GM23338 (cell line): ENCODE results near the gene RELCH. TPM values are rescaled to one million over a fixed set of nuclear protein-coding genes. Genes with fewer than 3 reads are reported as not detected.

ENCODE experiments used
- ATAC-seq: fragments of 200-7000 bp; cut with Tn5 transposase; 3 replicates; pipeline ENCODE4 v1.9.1; 2020
- DNase-seq: peaks from one replicate; pipeline ENCODE4 v3.0.0-alpha.2; 2015; ENCODE audit warnings: low spot score
- H2AFZ ChIP-seq: fragments of 200-600 bp; sonication (generic); 2 replicates; pipeline ENCODE4 v1.8.0; 2016; ENCODE audit warnings: antibody characterized with exemption, mild to moderate bottlenecking, moderate library complexity
- H3F3A ChIP-seq: fragments of 200-600 bp; sonication (generic); replicated peaks from 2 replicates; pipeline ENCODE4 v1.8.0; 2017; ENCODE audit warnings: antibody characterized with exemption, mixed run types, low read depth
- H3K27ac ChIP-seq: fragments of 200-600 bp; sonication (generic); 2 replicates; pipeline ENCODE4 v1.6.1; 2016; ENCODE audit warnings: low read depth
- H3K27me3 ChIP-seq: fragments of 200-600 bp; sonication (generic); 2 replicates; pipeline ENCODE4 v1.8.0; 2016; ENCODE audit warnings: mild to moderate bottlenecking, mixed run types, moderate library complexity; ENCODE audit not compliant: insufficient read depth
- H3K36me3 ChIP-seq: fragments of 200-600 bp; sonication (generic); 2 replicates; pipeline ENCODE4 v1.8.0; 2016; ENCODE audit warnings: mild to moderate bottlenecking; ENCODE audit not compliant: insufficient read depth
- H3K4me1 ChIP-seq: fragments of 200-600 bp; sonication (generic); 2 replicates; pipeline ENCODE4 v1.8.0; 2016; ENCODE audit warnings: mild to moderate bottlenecking, moderate library complexity; ENCODE audit not compliant: insufficient read depth
- H3K4me2 ChIP-seq: fragments of 200-600 bp; sonication (generic); 2 replicates; pipeline ENCODE4 v1.7.1; 2017; ENCODE audit warnings: mixed run types
- H3K4me3 ChIP-seq: fragments of 200-600 bp; sonication (generic); 2 replicates; pipeline ENCODE4 v1.6.1; 2016; ENCODE audit warnings: mixed run types
- H3K79me2 ChIP-seq: fragments of 200-600 bp; sonication (generic); replicated peaks from 2 replicates; pipeline ENCODE4 v1.8.0; 2017; ENCODE audit warnings: mild to moderate bottlenecking; ENCODE audit not compliant: insufficient read depth
- H3K9me2 ChIP-seq: fragments of 200-600 bp; sonication (generic); 2 replicates; pipeline ENCODE4 v1.8.0; 2017; ENCODE audit not compliant: insufficient read depth
- H4K20me1 ChIP-seq: fragments of 200-600 bp; sonication (generic); replicated peaks from 2 replicates; pipeline ENCODE4 v1.8.0; 2017; ENCODE audit warnings: mild to moderate bottlenecking; ENCODE audit not compliant: insufficient read depth
- H3K27ac Mint-ChIP-seq: 2 replicates; pipeline ENCODE4 v1.8.0; 2020; ENCODE audit warnings: inconsistent platforms, mild to moderate bottlenecking, moderate library complexity, mixed read lengths
- H3K27me3 Mint-ChIP-seq: 3 replicates; pipeline ENCODE4 v1.8.0; 2022; ENCODE audit warnings: low read depth, mild to moderate bottlenecking, moderate library complexity, mixed read lengths, inconsistent platforms; ENCODE audit not compliant: insufficient read depth, poor library complexity
- H3K36me3 Mint-ChIP-seq: 3 replicates; pipeline ENCODE4 v1.8.0; 2021; ENCODE audit warnings: low read depth, mild to moderate bottlenecking, inconsistent platforms, moderate library complexity, mixed read lengths
- H3K4me1 Mint-ChIP-seq: 3 replicates; pipeline ENCODE4 v1.8.0; 2020; ENCODE audit warnings: mild to moderate bottlenecking, inconsistent platforms, mixed read lengths
- H3K4me3 Mint-ChIP-seq: 3 replicates; pipeline ENCODE4 v1.8.0; 2021; ENCODE audit warnings: moderate library complexity, mild to moderate bottlenecking, inconsistent platforms, mixed read lengths
- H3K9me3 Mint-ChIP-seq: 3 replicates; pipeline ENCODE4 v1.8.0; 2020; ENCODE audit warnings: moderate library complexity, mild to moderate bottlenecking, inconsistent platforms, mixed read lengths
- EZH2 ChIP-seq: fragments of 200-600 bp; sonication (generic); IDR thresholded peaks from one replicate; pipeline ENCODE4 v1.8.0; 2017; ENCODE audit warnings: antibody characterized with exemption, mild to moderate bottlenecking, low read depth; ENCODE audit not compliant: unreplicated experiment
- NANOG ChIP-seq: IDR thresholded peaks from 2 replicates; pipeline ENCODE4 v1.6.1; 2016; ENCODE audit warnings: antibody characterized with exemption, borderline replicate concordance
- POLR2AphosphoS5 ChIP-seq: IDR thresholded peaks from 2 replicates; pipeline ENCODE4 v1.6.1; 2016; ENCODE audit warnings: antibody characterized with exemption, low read depth
- ZNF114 ChIP-seq: fragments of 250-450 bp; sonication (Bioruptor Pico); IDR thresholded peaks from 2 replicates; pipeline ENCODE4 v1.5.0; 2020; ENCODE audit warnings: mild to moderate bottlenecking, moderate library complexity
- ZNF331 ChIP-seq: fragments of 250-450 bp; sonication (Bioruptor Pico); IDR thresholded peaks from 2 replicates; pipeline ENCODE4 v1.5.0; 2020; ENCODE audit warnings: low read depth, mild to moderate bottlenecking, moderate library complexity
- polyA plus RNA-seq: library from polyadenylated mRNA; unstranded; fragments of >200 nt; fragmentation: Nextera tagmentation; extraction: Ambion mirVana; gene quantifications from 2 replicates; pipeline ENCODE4 v1.2.1, GENCODE V29; 2016
- total RNA-seq: library from RNA; depleted of rRNA; stranded (reverse); fragments of >200 nt; shearing (Covaris generic); gene quantifications from 2 replicates; pipeline ENCODE4 v1.2.3, GENCODE V29; 2014
- TF ChIP-seq, protein P1 (sequence below): IDR thresholded peaks from one replicate; pipeline ENCODE4 v1.6.1; 2018; ENCODE audit warnings: antibody characterized with exemption; ENCODE audit not compliant: unreplicated experiment
- TF ChIP-seq, protein P2 (sequence below): IDR thresholded peaks from 2 replicates; pipeline ENCODE4 v1.6.1; 2016; ENCODE audit warnings: antibody characterized with exemption
- TF ChIP-seq, protein P3 (sequence below), 2 experiments: fragments of 200-600 bp in 1 of 2; sonication (generic) in 1 of 2; conservative IDR thresholded peaks; 2 replicates each; pipeline versions ENCODE4 v1.5.1 to v1.6.1; 2016 to 2017; ENCODE audit warnings: antibody characterized with exemption in 2 of 2, low read depth in 2 of 2, mild to moderate bottlenecking in 2 of 2, moderate library complexity in 1 of 2

RELCH gene
- total and polyA plus RNA-seq, 2 experiments from 2014 or later: 8.8 to 56.4 TPM

DNA sequence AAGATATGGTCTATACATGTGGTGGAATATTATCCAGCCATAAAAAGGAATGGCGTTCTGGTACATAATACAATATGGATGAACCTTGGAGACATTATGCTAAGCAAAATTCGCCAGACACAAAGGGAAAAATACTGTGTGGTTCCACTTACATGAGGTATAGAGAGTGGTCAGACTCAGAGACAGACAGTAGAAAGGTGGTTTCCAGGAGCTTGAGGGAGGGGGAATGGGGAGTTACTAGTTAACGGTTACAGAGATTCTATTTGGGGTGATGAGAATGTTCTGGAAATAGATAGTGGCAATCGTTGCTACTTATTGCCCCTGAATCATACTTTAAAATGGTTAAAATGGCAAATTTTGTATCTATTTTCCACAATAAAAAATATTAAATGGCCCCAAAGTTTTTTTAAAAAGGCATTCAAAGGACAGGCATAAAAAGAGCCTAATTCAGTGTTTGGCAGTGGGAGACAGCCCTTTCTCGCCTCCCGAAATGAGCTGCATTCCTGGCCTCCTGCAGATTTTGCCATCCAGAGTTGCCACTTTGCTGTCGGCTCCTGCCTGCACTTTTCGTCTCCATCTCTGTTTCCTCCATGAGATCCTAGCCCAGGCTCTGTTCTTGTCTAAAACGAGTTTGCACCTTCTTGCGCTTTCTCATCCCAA, 151.5 kb downstream of the RELCH start (continued):
- TF ChIP-seq, protein P1, sequence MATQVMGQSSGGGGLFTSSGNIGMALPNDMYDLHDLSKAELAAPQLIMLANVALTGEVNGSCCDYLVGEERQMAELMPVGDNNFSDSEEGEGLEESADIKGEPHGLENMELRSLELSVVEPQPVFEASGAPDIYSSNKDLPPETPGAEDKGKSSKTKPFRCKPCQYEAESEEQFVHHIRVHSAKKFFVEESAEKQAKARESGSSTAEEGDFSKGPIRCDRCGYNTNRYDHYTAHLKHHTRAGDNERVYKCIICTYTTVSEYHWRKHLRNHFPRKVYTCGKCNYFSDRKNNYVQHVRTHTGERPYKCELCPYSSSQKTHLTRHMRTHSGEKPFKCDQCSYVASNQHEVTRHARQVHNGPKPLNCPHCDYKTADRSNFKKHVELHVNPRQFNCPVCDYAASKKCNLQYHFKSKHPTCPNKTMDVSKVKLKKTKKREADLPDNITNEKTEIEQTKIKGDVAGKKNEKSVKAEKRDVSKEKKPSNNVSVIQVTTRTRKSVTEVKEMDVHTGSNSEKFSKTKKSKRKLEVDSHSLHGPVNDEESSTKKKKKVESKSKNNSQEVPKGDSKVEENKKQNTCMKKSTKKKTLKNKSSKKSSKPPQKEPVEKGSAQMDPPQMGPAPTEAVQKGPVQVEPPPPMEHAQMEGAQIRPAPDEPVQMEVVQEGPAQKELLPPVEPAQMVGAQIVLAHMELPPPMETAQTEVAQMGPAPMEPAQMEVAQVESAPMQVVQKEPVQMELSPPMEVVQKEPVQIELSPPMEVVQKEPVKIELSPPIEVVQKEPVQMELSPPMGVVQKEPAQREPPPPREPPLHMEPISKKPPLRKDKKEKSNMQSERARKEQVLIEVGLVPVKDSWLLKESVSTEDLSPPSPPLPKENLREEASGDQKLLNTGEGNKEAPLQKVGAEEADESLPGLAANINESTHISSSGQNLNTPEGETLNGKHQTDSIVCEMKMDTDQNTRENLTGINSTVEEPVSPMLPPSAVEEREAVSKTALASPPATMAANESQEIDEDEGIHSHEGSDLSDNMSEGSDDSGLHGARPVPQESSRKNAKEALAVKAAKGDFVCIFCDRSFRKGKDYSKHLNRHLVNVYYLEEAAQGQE: no peak
- TF ChIP-seq ZNF114 (CRISPR knock-in tag) (no peak), EZH2 (no peak), POLR2AphosphoS5 (no peak), NANOG (no peak)
- TF ChIP-seq, protein P2, sequence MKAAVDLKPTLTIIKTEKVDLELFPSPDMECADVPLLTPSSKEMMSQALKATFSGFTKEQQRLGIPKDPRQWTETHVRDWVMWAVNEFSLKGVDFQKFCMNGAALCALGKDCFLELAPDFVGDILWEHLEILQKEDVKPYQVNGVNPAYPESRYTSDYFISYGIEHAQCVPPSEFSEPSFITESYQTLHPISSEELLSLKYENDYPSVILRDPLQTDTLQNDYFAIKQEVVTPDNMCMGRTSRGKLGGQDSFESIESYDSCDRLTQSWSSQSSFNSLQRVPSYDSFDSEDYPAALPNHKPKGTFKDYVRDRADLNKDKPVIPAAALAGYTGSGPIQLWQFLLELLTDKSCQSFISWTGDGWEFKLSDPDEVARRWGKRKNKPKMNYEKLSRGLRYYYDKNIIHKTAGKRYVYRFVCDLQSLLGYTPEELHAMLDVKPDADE: no peak

DNA sequence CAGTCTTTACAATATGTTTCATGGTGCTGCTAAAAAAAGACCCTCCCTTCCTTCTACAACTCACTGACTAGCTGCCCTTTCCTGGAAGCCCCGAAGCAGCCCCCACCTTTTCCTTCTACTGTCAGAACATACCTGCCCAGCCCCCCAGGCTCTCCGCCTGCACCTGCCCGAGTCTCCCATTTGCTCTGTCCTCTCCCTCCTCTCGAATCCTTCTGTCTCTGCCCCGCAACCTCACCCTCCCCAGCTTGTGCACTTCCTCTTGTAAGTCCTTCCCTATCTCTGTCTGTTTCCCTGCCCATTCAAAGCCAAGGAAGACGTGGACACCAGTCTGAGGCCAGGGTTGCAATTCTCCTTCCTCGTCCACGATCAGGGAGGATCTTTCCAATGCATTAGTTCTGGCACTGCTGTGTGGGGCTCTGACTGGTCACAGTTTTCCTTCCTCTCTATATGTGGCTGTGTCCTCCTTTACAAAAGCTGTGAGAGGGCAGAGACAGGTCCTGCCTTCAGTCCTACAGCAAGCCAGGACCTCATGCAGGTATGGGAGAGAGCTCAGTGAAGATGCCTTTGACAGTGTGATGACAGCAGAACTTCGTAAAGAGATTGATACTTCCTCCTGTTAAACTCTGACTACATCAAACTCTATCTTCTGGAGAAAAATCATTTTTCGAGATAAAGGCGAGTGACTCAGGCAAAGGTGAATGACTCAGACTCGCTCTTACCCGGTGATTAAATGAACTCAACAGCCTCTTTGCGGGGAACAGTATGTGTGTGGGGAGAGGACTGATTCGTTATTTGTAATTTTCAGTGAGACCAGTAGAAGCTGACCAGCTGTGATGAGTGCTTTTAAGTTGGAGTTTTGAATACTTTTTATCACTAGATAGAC, 152.3 kb downstream of the RELCH start:
- peak overlapping the region; percentile 6; the same call in 1 of the 2 replicates for H2AFZ ChIP-seq
- DNase-seq (peak; percentile 64), ATAC-seq (peak; percentile 76)
- H3K27ac Mint-ChIP-seq: peak overlapping the region; percentile 17
- no peaks in the 10 kb centered on the region; the same call in 1 of the 2 replicates for H4K20me1 ChIP-seq
- H3K4me2 ChIP-seq: peak overlapping the region; percentile 74
- H3K27me3 ChIP-seq: no peaks in the 10 kb centered on the region
- no peaks in the 10 kb centered on the region for H3K9me2 ChIP-seq
- peaks cover 52% of the 10 kb centered on the region for H3K4me1 ChIP-seq
- no peaks in the 10 kb centered on the region for H3K36me3 Mint-ChIP-seq
- H3K27ac ChIP-seq: peak overlapping the region; percentile 41; the same call in 1 of the 2 replicates
- H3K4me1 Mint-ChIP-seq: peaks cover 62% of the 10 kb centered on the region
- H3F3A ChIP-seq: no peaks in the 10 kb centered on the region; the same call in none of the 2 replicates
- H3K27me3 Mint-ChIP-seq: peaks cover under 1% of the 10 kb centered on the region
- H3K9me3 Mint-ChIP-seq: no peaks in the 10 kb centered on the region; the same call in 2 of the 3 replicates
- peak overlapping the region; percentile 67 for H3K4me3 Mint-ChIP-seq
- peak overlapping the region; percentile 29 for H3K4me3 ChIP-seq
- no peaks in the 10 kb centered on the region for H3K36me3 ChIP-seq
- peaks cover 18% of the 10 kb centered on the region for H3K79me2 ChIP-seq
- TF ChIP-seq, protein P3, sequence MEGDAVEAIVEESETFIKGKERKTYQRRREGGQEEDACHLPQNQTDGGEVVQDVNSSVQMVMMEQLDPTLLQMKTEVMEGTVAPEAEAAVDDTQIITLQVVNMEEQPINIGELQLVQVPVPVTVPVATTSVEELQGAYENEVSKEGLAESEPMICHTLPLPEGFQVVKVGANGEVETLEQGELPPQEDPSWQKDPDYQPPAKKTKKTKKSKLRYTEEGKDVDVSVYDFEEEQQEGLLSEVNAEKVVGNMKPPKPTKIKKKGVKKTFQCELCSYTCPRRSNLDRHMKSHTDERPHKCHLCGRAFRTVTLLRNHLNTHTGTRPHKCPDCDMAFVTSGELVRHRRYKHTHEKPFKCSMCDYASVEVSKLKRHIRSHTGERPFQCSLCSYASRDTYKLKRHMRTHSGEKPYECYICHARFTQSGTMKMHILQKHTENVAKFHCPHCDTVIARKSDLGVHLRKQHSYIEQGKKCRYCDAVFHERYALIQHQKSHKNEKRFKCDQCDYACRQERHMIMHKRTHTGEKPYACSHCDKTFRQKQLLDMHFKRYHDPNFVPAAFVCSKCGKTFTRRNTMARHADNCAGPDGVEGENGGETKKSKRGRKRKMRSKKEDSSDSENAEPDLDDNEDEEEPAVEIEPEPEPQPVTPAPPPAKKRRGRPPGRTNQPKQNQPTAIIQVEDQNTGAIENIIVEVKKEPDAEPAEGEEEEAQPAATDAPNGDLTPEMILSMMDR (conservative IDR thresholded peaks at IDR 0.05; ENCODE audit: low read depth in 2 of 2): no peak
- no peak for TF ChIP-seq ZNF331
